Measurements from ENCODE around the gene ZC3H11A. TPM values are rescaled to one million over a fixed set of nuclear protein-coding genes. Genes with fewer than 3 reads are reported as not detected.
"Not testable (repeated sequence)": the region's sequence is repeated elsewhere in the genome, so short reads cannot be mapped to it uniquely, and the experiment has no call there.

ZC3H11A gene
- 100 to 1,000 TPM in 3 of 4 donors, 10 to 100 TPM in 1; 99.8 to 153 (median 110) TPM for total RNA-seq

- Histone ChIP-seq H3K4me1 (peaks cover 47% of the 10 kb centered on the region), H3K9me3 (no peaks in the 10 kb centered on the region), H3K4me3 (peak within 1 kb of the TSS; percentile 90), H3K27me3 (no peaks in the 10 kb centered on the region), H3K36me3 (peaks cover 4% of the 10 kb centered on the region), H3K27ac (peak within 1 kb of the TSS; percentile 98)
- no peak for TF ChIP-seq EP300 (IDR thresholded peaks at IDR 0.05)
- TF ChIP-seq, protein P1, sequence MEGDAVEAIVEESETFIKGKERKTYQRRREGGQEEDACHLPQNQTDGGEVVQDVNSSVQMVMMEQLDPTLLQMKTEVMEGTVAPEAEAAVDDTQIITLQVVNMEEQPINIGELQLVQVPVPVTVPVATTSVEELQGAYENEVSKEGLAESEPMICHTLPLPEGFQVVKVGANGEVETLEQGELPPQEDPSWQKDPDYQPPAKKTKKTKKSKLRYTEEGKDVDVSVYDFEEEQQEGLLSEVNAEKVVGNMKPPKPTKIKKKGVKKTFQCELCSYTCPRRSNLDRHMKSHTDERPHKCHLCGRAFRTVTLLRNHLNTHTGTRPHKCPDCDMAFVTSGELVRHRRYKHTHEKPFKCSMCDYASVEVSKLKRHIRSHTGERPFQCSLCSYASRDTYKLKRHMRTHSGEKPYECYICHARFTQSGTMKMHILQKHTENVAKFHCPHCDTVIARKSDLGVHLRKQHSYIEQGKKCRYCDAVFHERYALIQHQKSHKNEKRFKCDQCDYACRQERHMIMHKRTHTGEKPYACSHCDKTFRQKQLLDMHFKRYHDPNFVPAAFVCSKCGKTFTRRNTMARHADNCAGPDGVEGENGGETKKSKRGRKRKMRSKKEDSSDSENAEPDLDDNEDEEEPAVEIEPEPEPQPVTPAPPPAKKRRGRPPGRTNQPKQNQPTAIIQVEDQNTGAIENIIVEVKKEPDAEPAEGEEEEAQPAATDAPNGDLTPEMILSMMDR (IDR thresholded peaks at IDR 0.05) = no peak
- TF ChIP-seq POLR2AphosphoS5 (IDR thresholded peaks at IDR 0.05) = peak; percentile 57 to 98 (median 95)
- peak in 1 of 2 donors; percentile 67 for TF ChIP-seq POLR2A (IDR thresholded peaks at IDR 0.05)
- 0% methylated on average over 26 of the region's 59 CpGs for WGBS
- DNase-seq (ENCODE audit: low spot score in 2 of 2) = peak; percentile 100
Observed at GRCh38 chr1:203795441-203796235, at the start of gene ZC3H11A, which contains the start of gene ZBED6. Gene ZC3H11A (plus strand): TSS chr1:203795623. CDS start chr1:203817071, 21,448 bp downstream. Gene ZBED6 (plus strand): TSS chr1:203795623. CDS start chr1:203797523, 1,900 bp downstream.

GRCh38 chr1:203746281-203746680 is 49.1 kb upstream of the ZC3H11A start:
- no peak for DNase-seq (ENCODE audit: low spot score in 2 of 2)
- Histone ChIP-seq H3K4me3 (no peak overlapping the region), H3K36me3 (peaks cover 3% of the 10 kb centered on the region), H3K4me1 (peaks cover 35% of the 10 kb centered on the region), H3K9me3 (no peaks in the 10 kb centered on the region), H3K27me3 (no peaks in the 10 kb centered on the region), H3K27ac (no peak overlapping the region)
- WGBS = 90% methylated on average over 6 of the region's 6 CpGs
- no peak for TF ChIP-seq EP300 (IDR thresholded peaks at IDR 0.05)
- TF ChIP-seq POLR2A (IDR thresholded peaks at IDR 0.05) = no peak
- TF ChIP-seq, protein P1 (IDR thresholded peaks at IDR 0.05) = no peak
- TF ChIP-seq POLR2AphosphoS5 (IDR thresholded peaks at IDR 0.05) = no peak

DNA sequence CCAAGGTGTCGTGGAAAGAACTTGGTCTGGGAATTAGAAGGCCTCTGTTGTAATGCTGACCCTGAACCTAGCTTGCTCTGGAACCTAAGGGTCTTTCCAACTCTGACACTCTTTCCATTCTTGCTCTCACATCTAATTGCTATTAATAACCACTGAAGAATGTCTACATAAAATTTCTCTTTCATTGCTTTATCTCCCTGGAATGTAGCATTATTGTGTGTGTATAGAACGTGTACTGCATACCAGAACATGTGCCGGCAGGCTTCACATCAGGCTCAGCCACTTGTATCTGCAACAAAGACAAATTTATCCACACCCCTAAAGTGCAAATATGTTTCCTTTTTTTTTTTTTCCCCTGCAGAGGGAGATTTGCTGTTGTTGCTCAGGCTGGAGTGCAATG is 44.4 kb upstream of the ZC3H11A start:
- Histone ChIP-seq H3K4me1 (peaks cover 20% of the 10 kb centered on the region), H3K4me3 (no peak overlapping the region), H3K27ac (peak overlapping the region; percentile 44), H3K27me3 (no peaks in the 10 kb centered on the region), H3K9me3 (no peaks in the 10 kb centered on the region), H3K36me3 (no peaks in the 10 kb centered on the region)
- TF ChIP-seq, protein P1 (IDR thresholded peaks at IDR 0.05) = no peak
- TF ChIP-seq EP300 (IDR thresholded peaks at IDR 0.05) = no peak
- WGBS = 55% methylated on average over 3 of the region's 3 CpGs
- DNase-seq (ENCODE audit: low spot score in 2 of 2) = no peak

DNA sequence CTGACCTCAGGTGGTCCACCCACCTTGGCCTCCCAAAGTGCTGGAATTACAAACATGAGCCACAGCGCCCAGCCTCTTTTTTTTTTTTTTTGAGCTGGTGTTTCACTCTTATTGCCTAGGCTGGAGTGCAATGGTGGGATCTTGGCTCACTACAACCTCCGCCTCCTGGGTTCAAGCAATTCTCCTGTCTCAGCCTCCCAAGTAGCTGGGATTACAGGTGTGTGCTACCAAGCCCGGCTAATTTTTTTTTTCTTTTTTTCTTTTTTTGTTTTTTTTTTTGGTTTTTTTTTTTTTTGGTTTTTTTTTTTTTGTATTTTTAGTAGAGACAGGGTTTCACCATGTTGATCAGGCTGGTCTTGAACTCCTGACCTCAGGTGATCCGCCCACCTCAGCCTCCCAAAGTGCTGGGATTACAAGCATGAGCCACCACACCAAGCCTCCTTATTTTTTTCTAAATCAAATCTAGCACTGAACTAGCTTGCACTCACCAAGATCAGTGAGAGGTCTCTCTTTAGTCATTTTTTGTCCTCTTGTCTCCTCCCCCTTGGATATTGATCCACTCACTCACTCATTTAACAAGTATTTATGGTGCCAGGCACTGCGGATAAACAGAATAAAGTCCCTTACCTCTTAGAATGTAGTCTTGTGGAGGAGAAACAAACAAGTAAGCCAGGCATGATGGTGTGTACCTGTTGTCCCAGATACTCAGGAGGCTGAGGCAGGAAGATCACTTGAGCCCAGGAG is 43.6 kb upstream of the ZC3H11A start:
- WGBS = 86% methylated on average over 5 of the region's 5 CpGs
- H3K9me3 ChIP-seq; DNase-seq (ENCODE audit: low spot score in 2 of 2); H3K27me3 ChIP-seq; H3K4me3 ChIP-seq; H3K27ac ChIP-seq; H3K36me3 ChIP-seq: not testable (repeated sequence)
- H3K4me1 ChIP-seq = peaks cover 21% of the 10 kb centered on the region

DNA sequence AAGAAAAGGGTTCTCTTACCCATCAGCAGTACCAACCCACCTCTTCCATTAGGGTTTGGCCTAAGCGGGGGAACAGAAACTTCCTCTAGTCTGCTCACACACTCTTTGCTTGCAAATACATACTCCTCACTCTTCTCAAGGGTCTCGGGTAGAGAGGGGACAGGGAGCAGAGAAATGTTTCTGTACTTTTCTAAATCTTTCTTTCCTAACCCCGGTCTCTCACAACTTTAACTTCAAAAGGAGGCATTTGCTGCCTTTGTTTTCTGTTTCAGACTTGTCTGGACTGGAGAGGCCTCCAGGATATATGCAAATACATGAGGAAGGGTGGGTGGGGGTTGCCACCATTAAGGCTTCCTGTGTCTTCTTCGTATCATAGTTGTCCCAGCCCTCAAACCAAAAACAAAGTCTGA is 41.0 kb upstream of the ZC3H11A start:
- Histone ChIP-seq H3K9me3 (no peaks in the 10 kb centered on the region), H3K4me1 (peaks cover 21% of the 10 kb centered on the region), H3K27ac (peak overlapping the region; percentile 40), H3K4me3 (no peak overlapping the region), H3K36me3 (no peaks in the 10 kb centered on the region), H3K27me3 (no peaks in the 10 kb centered on the region)
- TF ChIP-seq POLR2AphosphoS5 (IDR thresholded peaks at IDR 0.05) (no peak), POLR2A (IDR thresholded peaks at IDR 0.05) (no peak), EP300 (IDR thresholded peaks at IDR 0.05) (no peak)
- TF ChIP-seq, protein P1 (IDR thresholded peaks at IDR 0.05) = no peak
- DNase-seq (ENCODE audit: low spot score in 2 of 2) = no peak
- WGBS = 57% methylated on average over 4 of the region's 4 CpGs
